HEK293 (cell line): ENCODE results near the gene ANTKMT.

Experiments
- BCL6B ChIP-seq: fragments of 450-650 bp; formaldehyde crosslinking; IDR thresholded peaks from 2 replicates; pipeline ENCODE4 v1.5.1; 2017; ENCODE audit warnings: missing biosample characterization, missing genetic modification characterization
- CTCF ChIP-seq: fragments of 450-650 bp; formaldehyde crosslinking; IDR thresholded peaks from 2 replicates; pipeline ENCODE4 v1.5.1; 2016; ENCODE audit warnings: missing biosample characterization, missing genetic modification characterization
- HIC1 ChIP-seq: fragments of 450-650 bp; formaldehyde crosslinking; IDR thresholded peaks from 2 replicates; pipeline ENCODE4 v1.5.1; 2016; ENCODE audit warnings: missing biosample characterization, missing genetic modification characterization
- KLF1 ChIP-seq: fragments of 450-650 bp; formaldehyde crosslinking; IDR thresholded peaks from 2 replicates; pipeline ENCODE4 v1.5.1; 2016; ENCODE audit warnings: missing biosample characterization, missing genetic modification characterization
- KLF10 ChIP-seq: fragments of 450-650 bp; IDR thresholded peaks from 2 replicates; pipeline ENCODE4 v1.5.1; 2018; ENCODE audit warnings: missing biosample characterization, mild to moderate bottlenecking, missing genetic modification characterization
- OVOL3 ChIP-seq: fragments of 450-650 bp; formaldehyde crosslinking; IDR thresholded peaks from 2 replicates; pipeline ENCODE4 v1.5.1; 2016; ENCODE audit warnings: missing biosample characterization, missing genetic modification characterization
- PATZ1 ChIP-seq: fragments of 450-650 bp; formaldehyde crosslinking; IDR thresholded peaks from 2 replicates; pipeline ENCODE4 v1.5.1; 2016; ENCODE audit warnings: missing biosample characterization, missing genetic modification characterization
- SCRT2 ChIP-seq: fragments of 450-650 bp; formaldehyde crosslinking; IDR thresholded peaks from 2 replicates; pipeline ENCODE4 v1.5.1; 2016; ENCODE audit warnings: missing biosample characterization, missing genetic modification characterization
- SP7 ChIP-seq: fragments of 450-650 bp; formaldehyde crosslinking; IDR thresholded peaks from 2 replicates; pipeline ENCODE4 v1.5.1; 2016; ENCODE audit warnings: missing biosample characterization, missing genetic modification characterization
- TRIM28 ChIP-seq: IDR thresholded peaks from 2 replicates; pipeline ENCODE4 v1.6.1; 2011; ENCODE audit warnings: low read length, control low read depth, borderline replicate concordance
- TSHZ1 ChIP-seq: fragments of 450-650 bp; formaldehyde crosslinking; IDR thresholded peaks from 2 replicates; pipeline ENCODE4 v1.5.1; 2016; ENCODE audit warnings: missing biosample characterization, missing genetic modification characterization, borderline replicate concordance
- ZBTB7A ChIP-seq: fragments of 450-650 bp; formaldehyde crosslinking; IDR thresholded peaks from 2 replicates; pipeline ENCODE4 v1.5.1; 2016; ENCODE audit warnings: low read depth, missing biosample characterization, missing genetic modification characterization
- ZNF10 ChIP-seq: fragments of 450-650 bp; formaldehyde crosslinking; IDR thresholded peaks from 2 replicates; pipeline ENCODE4 v1.5.1; 2017; ENCODE audit warnings: missing biosample characterization, missing genetic modification characterization
- ZNF112 ChIP-seq: fragments of 450-650 bp; formaldehyde crosslinking; IDR thresholded peaks from 2 replicates; pipeline ENCODE4 v1.5.0; 2017; ENCODE audit warnings: missing biosample characterization, missing genetic modification characterization
- ZNF157 ChIP-seq: fragments of 450-650 bp; formaldehyde crosslinking; IDR thresholded peaks from 2 replicates; pipeline ENCODE4 v1.5.1; 2016; ENCODE audit warnings: missing biosample characterization, missing genetic modification characterization
- ZNF302 ChIP-seq: fragments of 450-650 bp; formaldehyde crosslinking; IDR thresholded peaks from 2 replicates; pipeline ENCODE4 v1.5.1; 2016; ENCODE audit warnings: missing biosample characterization, missing genetic modification characterization, low read depth
- ZNF354C ChIP-seq: fragments of 450-650 bp; formaldehyde crosslinking; IDR thresholded peaks from 2 replicates; pipeline ENCODE4 v1.5.1; 2016; ENCODE audit warnings: missing biosample characterization, missing genetic modification characterization, low read depth, borderline replicate concordance
- ZNF426 ChIP-seq: fragments of 450-650 bp; formaldehyde crosslinking; IDR thresholded peaks from 2 replicates; pipeline ENCODE4 v1.5.1; 2017; ENCODE audit warnings: missing biosample characterization, missing genetic modification characterization, mild to moderate bottlenecking, inconsistent platforms, moderate library complexity
- ZNF433 ChIP-seq: fragments of 450-650 bp; formaldehyde crosslinking; IDR thresholded peaks from 2 replicates; pipeline ENCODE4 v1.5.1; 2016; ENCODE audit warnings: missing biosample characterization, missing genetic modification characterization, low read depth
- ZNF513 ChIP-seq: fragments of 450-650 bp; IDR thresholded peaks from 2 replicates; pipeline ENCODE4 v1.5.1; 2018; ENCODE audit warnings: missing biosample characterization, missing genetic modification characterization
- ZNF660 ChIP-seq: fragments of 450-650 bp; IDR thresholded peaks from 2 replicates; pipeline ENCODE4 v1.5.1; 2018; ENCODE audit warnings: missing biosample characterization, mild to moderate bottlenecking, missing genetic modification characterization

ANTKMT gene

GRCh38 chr16:706189-707061 lies 14.5 kb upstream of the ANTKMT start (continued):
- TF ChIP-seq ZNF354C (tag by site-specific recombination) (no peak), SP7 (tag by site-specific recombination) (no peak), PATZ1 (tag by site-specific recombination) (peak; percentile 89), ZNF433 (tag by site-specific recombination) (no peak), ZNF513 (no peak), ZNF660 (tag by site-specific recombination) (no peak), TSHZ1 (tag by site-specific recombination) (no peak), ZNF302 (no peak), OVOL3 (no peak), TRIM28 (no peak), ZNF10 (tag by site-specific recombination) (peak; percentile 12; the same call in 1 of the 2 replicates), HIC1 (tag by site-specific recombination) (peak; percentile 68; the same call in 1 of the 2 replicates), CTCF (tag by site-specific recombination) (no peak), KLF10 (0 out of 2 replicates have a peak, but pooled peaks have one; percentile 0), ZNF426 (tag by site-specific recombination) (no peak), ZBTB7A (peak; percentile 82), BCL6B (tag by site-specific recombination) (no peak), ZNF157 (no peak), KLF1 (peak; percentile 36; the same call in 1 of the 2 replicates), ZNF112 (tag by site-specific recombination) (no peak), SCRT2 (tag by site-specific recombination) (peak; percentile 46; the same call in 1 of the 2 replicates)
